Vagina (tissue), 2 donors: ENCODE measurements around the gene NANOG. TPM values are rescaled to one million over a fixed set of nuclear protein-coding genes. Genes with fewer than 3 reads are reported as not detected.
"Not testable (repeated sequence)": the region's sequence is repeated elsewhere in the genome, so short reads cannot be mapped to it uniquely, and the experiment has no call there.

Source experiments
- DNase-seq, 2 donors: peaks; one replicate each; pipeline ENCODE4 v3.0.0-alpha.2; 2017; ENCODE audit errors: extremely low spot score in 2 of 2
- H3K27ac ChIP-seq: fragments of 200-600 bp; sonication (generic); one replicate; pipeline ENCODE4 v1.5.1; 2019
- H3K27me3 ChIP-seq: fragments of 200-600 bp; sonication (generic); one replicate; pipeline ENCODE4 v1.5.1; 2019
- H3K36me3 ChIP-seq, 2 donors: fragments of 200-600 bp; sonication (generic); one replicate each; pipeline ENCODE4 v1.5.1; 2017 to 2019
- H3K4me1 ChIP-seq: fragments of 200-600 bp; sonication (generic); one replicate; pipeline ENCODE4 v1.5.1; 2019
- H3K4me3 ChIP-seq, 2 donors: fragments of 200-600 bp; sonication (generic); 1 replicate in 1 of 2; 2 replicates in 1 of 2; pipeline ENCODE4 v1.5.1; 2016 to 2019
- H3K9me3 ChIP-seq: fragments of 200-600 bp; sonication (generic); one replicate; pipeline ENCODE4 v1.5.1; 2019
- POLR2A ChIP-seq, 2 donors: fragments of 450-650 bp; IDR thresholded peaks; one replicate each; pipeline ENCODE4 v1.6.1; 2017; ENCODE audit warnings: antibody characterized with exemption in 2 of 2, mild to moderate bottlenecking in 2 of 2, moderate library complexity in 2 of 2
- POLR2AphosphoS5 ChIP-seq, 2 donors: sonication (generic); formaldehyde crosslinking; IDR thresholded peaks; one replicate each; pipeline ENCODE4 v1.9.0; 2017; ENCODE audit warnings: antibody characterized with exemption in 2 of 2, mild to moderate bottlenecking in 2 of 2, low read depth in 1 of 2; ENCODE audit not compliant: insufficient read depth in 1 of 2
- intact Hi-C: fragments of 100-400 bp; cut with DNase I; formaldehyde crosslinking; loops from one replicate; pipeline ENCODE4 v1.15.1; 2023
- small RNA-seq: library from RNA; depleted of rRNA; stranded (forward); fragments of <200 nt; gene quantifications from one replicate; pipeline ENCODE3, GENCODE V24; 2016
- total RNA-seq: library from RNA; depleted of rRNA; stranded (reverse); fragments of >200 nt; gene quantifications from one replicate; pipeline ENCODE4 v1.2.3, GENCODE V29; 2016
- TF ChIP-seq, protein P1 (sequence below), 3 experiments: fragments of 450-650 bp in 2 of 3; fragments of 200-600 bp in 1 of 3; sonication (generic) in 1 of 3; IDR thresholded peaks; one replicate each; pipeline ENCODE4 v1.5.1; 2017 to 2019; ENCODE audit warnings: antibody characterized with exemption in 3 of 3, mild to moderate bottlenecking in 2 of 3, moderate library complexity in 2 of 3

The NANOG gene
- total RNA-seq, 1 donor from 2014 or later, result 13.3 TPM

DNA sequence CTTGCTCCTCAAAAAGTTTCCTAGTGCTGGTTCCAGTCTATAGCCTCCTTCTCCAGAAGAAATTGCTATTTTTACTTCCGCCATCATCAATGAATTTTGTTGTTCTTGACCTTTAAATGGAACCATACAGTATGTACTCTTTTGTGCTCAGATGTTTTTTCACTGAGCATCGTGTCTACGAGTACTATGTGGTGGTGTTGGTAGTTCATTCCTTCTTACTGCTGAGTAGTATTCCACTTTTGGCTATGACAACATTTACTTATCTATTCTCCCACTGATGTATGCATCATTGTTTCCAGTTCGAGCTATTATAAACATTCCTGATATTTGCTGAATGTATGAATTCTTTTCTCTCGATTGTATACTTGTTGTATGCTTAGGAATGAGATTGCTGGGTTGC, 54.9 kb downstream of the NANOG start:
- DNase-seq, result no peak
- H3K36me3 ChIP-seq, result no peaks in the 10 kb centered on the region

DNA sequence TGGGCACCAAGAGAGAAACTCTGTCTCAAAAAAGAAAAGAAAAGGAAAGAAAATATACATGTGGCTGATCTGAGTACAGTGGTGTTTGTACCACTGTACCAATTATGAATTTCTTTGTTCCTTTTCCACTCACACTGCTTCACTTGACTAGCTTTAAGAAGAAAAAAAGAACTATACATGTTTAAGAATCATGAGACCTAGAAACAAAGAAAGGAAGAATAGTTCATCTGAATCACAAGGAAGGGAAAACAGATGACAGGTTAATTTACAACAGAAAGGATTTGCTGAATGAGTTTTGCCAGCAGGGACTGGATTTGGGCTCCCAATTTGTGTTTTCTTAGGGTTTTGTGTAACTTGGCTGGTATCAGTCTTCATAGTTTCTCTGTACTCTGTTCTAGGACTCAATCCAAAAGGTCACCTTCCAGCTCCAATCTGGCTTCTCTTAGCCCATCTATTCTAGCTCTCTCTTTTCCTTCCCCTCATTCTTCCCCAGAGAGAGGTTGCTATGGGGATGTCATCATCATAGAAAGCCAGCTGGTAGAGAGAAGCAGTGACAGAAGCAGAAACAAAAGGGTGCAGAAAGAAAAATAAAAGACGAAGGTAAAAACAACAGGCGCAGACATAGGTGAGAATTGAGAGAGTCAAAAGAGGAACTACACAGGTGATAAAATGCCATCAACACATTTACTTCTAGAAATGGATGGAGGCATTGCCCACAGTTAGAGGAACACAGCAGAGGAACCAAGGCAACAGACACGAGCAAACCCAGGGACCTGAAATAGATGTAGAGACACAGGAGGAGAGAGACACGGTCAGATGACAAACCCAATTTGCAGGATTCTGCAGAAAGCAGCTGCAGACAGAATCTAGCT, 58.3 kb downstream of the NANOG start:
- intact Hi-C loops, H3K4me3 ChIP-seq, H3K27me3 ChIP-seq, H3K36me3 ChIP-seq, H3K9me3 ChIP-seq, H3K4me1 ChIP-seq, H3K27ac ChIP-seq, DNase-seq: not testable (repeated sequence)

More for the DNA sequence above, 54.9 kb downstream of the NANOG start:
- Histone ChIP-seq H3K9me3 (no peaks in the 10 kb centered on the region), H3K4me1 (no peaks in the 10 kb centered on the region), H3K4me3 (no peak overlapping the region), H3K27ac (no peak overlapping the region), H3K27me3 (no peaks in the 10 kb centered on the region)
- TF ChIP-seq, protein P1, sequence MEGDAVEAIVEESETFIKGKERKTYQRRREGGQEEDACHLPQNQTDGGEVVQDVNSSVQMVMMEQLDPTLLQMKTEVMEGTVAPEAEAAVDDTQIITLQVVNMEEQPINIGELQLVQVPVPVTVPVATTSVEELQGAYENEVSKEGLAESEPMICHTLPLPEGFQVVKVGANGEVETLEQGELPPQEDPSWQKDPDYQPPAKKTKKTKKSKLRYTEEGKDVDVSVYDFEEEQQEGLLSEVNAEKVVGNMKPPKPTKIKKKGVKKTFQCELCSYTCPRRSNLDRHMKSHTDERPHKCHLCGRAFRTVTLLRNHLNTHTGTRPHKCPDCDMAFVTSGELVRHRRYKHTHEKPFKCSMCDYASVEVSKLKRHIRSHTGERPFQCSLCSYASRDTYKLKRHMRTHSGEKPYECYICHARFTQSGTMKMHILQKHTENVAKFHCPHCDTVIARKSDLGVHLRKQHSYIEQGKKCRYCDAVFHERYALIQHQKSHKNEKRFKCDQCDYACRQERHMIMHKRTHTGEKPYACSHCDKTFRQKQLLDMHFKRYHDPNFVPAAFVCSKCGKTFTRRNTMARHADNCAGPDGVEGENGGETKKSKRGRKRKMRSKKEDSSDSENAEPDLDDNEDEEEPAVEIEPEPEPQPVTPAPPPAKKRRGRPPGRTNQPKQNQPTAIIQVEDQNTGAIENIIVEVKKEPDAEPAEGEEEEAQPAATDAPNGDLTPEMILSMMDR (IDR thresholded peaks at IDR 0.05), result no peak
- TF ChIP-seq POLR2AphosphoS5 (IDR thresholded peaks at IDR 0.05; ENCODE audit: insufficient read depth in 1 of 2, low read depth in 1 of 2) (no peak), POLR2A (IDR thresholded peaks at IDR 0.05) (no peak)
- intact Hi-C loops, result no loop called here

DNA sequence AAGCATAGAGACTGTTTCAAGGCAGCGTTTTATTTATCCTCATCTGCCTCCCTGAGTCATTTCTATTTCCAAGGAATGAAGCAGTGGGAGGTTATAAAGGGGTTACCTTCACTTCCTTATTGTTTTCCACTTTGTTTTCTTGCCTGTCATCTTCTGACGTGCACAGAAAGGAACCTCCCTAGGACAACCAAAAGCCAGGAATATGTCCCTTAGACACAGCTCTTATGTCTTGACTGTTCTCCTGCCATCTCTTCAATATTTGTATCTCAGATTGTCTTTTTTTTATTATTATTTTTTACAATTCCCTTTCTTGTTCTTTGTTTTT, 58.9 kb downstream of the NANOG start:
- H3K4me1 ChIP-seq, H3K36me3 ChIP-seq, H3K27ac ChIP-seq, H3K4me3 ChIP-seq, H3K27me3 ChIP-seq, intact Hi-C loops, DNase-seq, H3K9me3 ChIP-seq: not testable (repeated sequence)

Small RNA genes lying within 50 kb of the gene (small RNA-seq; reads per million reads assigned to genes)
- not detected for gene RF00019

Other genes starting within 250 kb of the NANOG start
- gene APOBEC1, start 123.5 kb upstream of the NANOG start, total RNA-seq, result not detected
- gene GDF3, start 93.6 kb upstream of the NANOG start, total RNA-seq, result not detected
- gene DPPA3, start 78.0 kb upstream of the NANOG start, total RNA-seq, result not detected
- gene CLEC4C, start 42.0 kb upstream of the NANOG start, total RNA-seq, result not detected
- gene NANOGNB, start 24.2 kb upstream of the NANOG start, total RNA-seq, result not detected
- gene SLC2A14, start 83.5 kb downstream of the NANOG start, total RNA-seq, result not detected
- gene SLC2A3, start 146.8 kb downstream of the NANOG start, total RNA-seq, result 71.7 TPM
- 24.8 TPM for gene FOXJ2, start 243.3 kb downstream of the NANOG start, total RNA-seq